ENCODE results near the gene PILRA. TPM values are rescaled to one million over a fixed set of nuclear protein-coding genes. Genes with fewer than 3 reads are reported as not detected.
"Not testable (repeated sequence)": the region's sequence is repeated elsewhere in the genome, so short reads cannot be mapped to it uniquely, and the experiment has no call there.

PILRA gene
- polyA plus RNA-seq, 1 donor from 2014 or later = 2.3 TPM

GRCh38 chr7:100380196-100380595 is 6.9 kb downstream of the PILRA start:
- peaks cover 12 to 16% (median 14%) of the 10 kb centered on the region in 3 donors for H3K4me1 Mint-ChIP-seq
- H3K27me3 Mint-ChIP-seq = no peaks in the 10 kb centered on the region
- no peaks in the 10 kb centered on the region for H3K9me3 Mint-ChIP-seq
- H3K4me3 Mint-ChIP-seq = peak overlapping the region in 1 of 4 donors; percentile 46
- peak overlapping the region in 1 of 3 donors; percentile 24 for H3K27ac Mint-ChIP-seq
- H3K36me3 Mint-ChIP-seq = peaks cover 2% of the 10 kb centered on the region

GRCh38 chr7:100381531-100382233 is 8.4 kb downstream of the PILRA start:
- peaks cover 8 to 16% (median 10%) of the 10 kb centered on the region in 3 donors for H3K4me1 Mint-ChIP-seq
- not testable (repeated sequence) for H3K27me3 Mint-ChIP-seq, H3K27ac Mint-ChIP-seq, H3K4me3 Mint-ChIP-seq, H3K9me3 Mint-ChIP-seq, H3K36me3 Mint-ChIP-seq

- not testable (repeated sequence) for H3K9me3 Mint-ChIP-seq, H3K27me3 Mint-ChIP-seq, H3K36me3 Mint-ChIP-seq
- Mint-ChIP-seq H3K4me3 (peak overlapping the region in 1 of 4 donors; percentile 9), H3K4me1 (peaks cover 8 to 16% (median 10%) of the 10 kb centered on the region in 3 donors), H3K27ac (peak overlapping the region in 1 of 3 donors; percentile 32)
Measured at GRCh38 chr7:100382234-100382853, 9.1 kb downstream of the PILRA start.

GRCh38 chr7:100384628-100385294 is 11.5 kb downstream of the PILRA start:
- Mint-ChIP-seq H3K36me3 (no peaks in the 10 kb centered on the region), H3K4me1 (peaks cover 8 to 13% (median 10%) of the 10 kb centered on the region in 3 donors), H3K27ac (peak overlapping the region in 1 of 3 donors; percentile 17), H3K4me3 (no peak overlapping the region), H3K9me3 (no peaks in the 10 kb centered on the region), H3K27me3 (no peaks in the 10 kb centered on the region)

DNA sequence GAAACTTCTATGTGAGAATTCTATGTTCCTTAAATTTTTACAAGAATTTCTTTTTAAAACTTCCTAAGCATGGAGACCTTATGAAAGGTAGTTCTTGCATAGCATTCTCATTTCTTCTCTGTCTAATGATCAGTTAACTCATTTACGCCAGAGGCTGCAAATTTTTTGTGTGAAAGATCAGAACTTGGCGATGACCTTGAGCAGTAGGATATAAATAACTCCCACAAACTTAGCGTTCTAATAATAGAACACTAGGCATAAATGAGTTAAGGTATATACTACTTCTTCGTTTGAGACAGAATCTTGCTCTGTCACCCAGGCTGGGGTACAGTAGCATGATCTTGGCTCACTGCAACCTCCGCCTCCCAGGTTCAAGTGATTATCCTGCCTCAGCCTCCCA is 13.7 kb downstream of the PILRA start:
- Mint-ChIP-seq H3K4me1 (peaks cover 8 to 11% (median 8%) of the 10 kb centered on the region in 3 donors), H3K27ac (no peak overlapping the region), H3K9me3 (no peaks in the 10 kb centered on the region), H3K4me3 (no peak overlapping the region), H3K36me3 (no peaks in the 10 kb centered on the region), H3K27me3 (peaks cover 2% of the 10 kb centered on the region)

- H3K9me3 Mint-ChIP-seq = no peaks in the 10 kb centered on the region
- no peaks in the 10 kb centered on the region for H3K36me3 Mint-ChIP-seq
- H3K27me3 Mint-ChIP-seq = peaks cover 3% of the 10 kb centered on the region
- no peak overlapping the region for H3K4me3 Mint-ChIP-seq
- no peak overlapping the region for H3K27ac Mint-ChIP-seq
- H3K4me1 Mint-ChIP-seq = peaks cover 8 to 13% (median 11%) of the 10 kb centered on the region in 3 donors
Measured at GRCh38 chr7:100387695-100388094, 14.4 kb downstream of the PILRA start.

DNA sequence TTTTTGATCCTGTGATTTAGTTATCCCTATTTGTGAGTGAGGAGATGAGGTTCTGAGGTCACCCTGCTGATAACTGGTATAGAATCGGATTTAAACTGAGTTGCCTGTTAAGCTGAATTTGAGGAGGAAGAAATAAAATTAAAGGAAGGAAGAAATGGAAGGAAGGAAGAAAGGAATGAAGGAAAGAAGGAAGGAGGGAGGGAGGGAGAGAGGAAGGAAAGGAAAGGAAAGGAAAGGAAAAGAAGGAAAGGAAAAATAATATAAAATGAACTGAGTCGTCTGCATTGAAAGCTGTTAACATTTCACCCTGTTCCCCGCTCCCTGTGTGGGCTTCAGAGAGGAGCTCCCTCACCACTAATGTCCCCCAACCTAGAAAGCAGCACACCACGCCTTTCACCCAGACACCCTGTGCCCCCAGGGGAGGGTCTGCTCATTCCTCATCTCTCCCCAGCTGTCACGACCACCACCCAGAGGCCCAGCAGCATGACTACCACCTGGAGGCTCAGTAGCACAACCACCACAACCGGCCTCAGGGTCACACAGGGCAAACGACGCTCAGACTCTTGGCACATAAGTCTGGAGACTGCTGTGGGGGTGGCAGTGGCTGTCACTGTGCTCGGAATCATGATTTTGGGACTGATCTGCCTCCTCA is 16.3 kb downstream of the PILRA start:
- H3K4me3 Mint-ChIP-seq = no peak overlapping the region
- H3K4me1 Mint-ChIP-seq = peaks cover 16 to 18% (median 16%) of the 10 kb centered on the region in 3 donors
- H3K27ac Mint-ChIP-seq = no peak overlapping the region
- H3K27me3 Mint-ChIP-seq = peaks cover 5% of the 10 kb centered on the region
- no peaks in the 10 kb centered on the region for H3K9me3 Mint-ChIP-seq
- H3K36me3 Mint-ChIP-seq = peaks cover 4% of the 10 kb centered on the region

GRCh38 chr7:100390286-100391009 is 17.2 kb downstream of the PILRA start:
- Mint-ChIP-seq H3K4me3 (no peak overlapping the region), H3K27me3 (peaks cover 5% of the 10 kb centered on the region), H3K4me1 (peaks cover 11 to 13% (median 11%) of the 10 kb centered on the region in 3 donors), H3K36me3 (peaks cover 4% of the 10 kb centered on the region), H3K9me3 (no peaks in the 10 kb centered on the region), H3K27ac (no peak overlapping the region)

DNA sequence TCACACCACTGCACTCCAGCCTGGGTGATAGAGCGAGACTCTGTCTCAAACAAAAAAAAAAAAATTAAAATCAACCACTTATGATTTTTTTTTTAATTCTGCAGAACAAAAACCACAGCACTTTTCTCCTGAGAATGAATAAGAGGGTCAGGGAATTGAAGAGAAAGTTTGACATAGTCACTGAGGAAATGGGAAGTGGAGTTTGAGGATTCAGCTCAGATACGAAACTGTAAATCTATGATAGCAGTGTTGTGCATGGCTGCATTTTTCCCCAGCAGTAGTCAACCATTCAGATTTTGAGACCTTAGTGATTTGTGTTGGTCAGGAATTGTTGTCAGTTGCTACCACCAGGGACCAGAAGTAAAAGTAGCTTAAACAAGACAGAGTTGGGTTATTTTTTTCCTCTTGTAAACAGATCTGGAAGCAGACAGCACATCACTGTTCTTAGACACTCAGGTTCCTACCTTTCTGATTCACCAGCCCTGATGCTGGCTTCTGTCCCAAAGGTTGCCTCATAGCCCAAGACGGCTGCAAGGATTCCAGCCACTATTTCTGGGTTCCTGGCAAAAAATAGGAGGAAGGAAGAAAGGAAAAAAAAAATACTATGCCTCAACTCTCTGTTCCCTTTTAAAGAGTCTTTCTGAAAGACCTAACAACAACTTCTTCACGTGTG is 20.1 kb downstream of the PILRA start:
- peaks cover 5% of the 10 kb centered on the region for H3K27me3 Mint-ChIP-seq
- no peak overlapping the region for H3K27ac Mint-ChIP-seq
- H3K36me3 Mint-ChIP-seq = peaks cover 4% of the 10 kb centered on the region
- H3K4me3 Mint-ChIP-seq = peak overlapping the region in 2 of 4 donors; percentile 56 to 57
- H3K4me1 Mint-ChIP-seq = peaks cover 23 to 27% (median 26%) of the 10 kb centered on the region in 3 donors
- no peaks in the 10 kb centered on the region for H3K9me3 Mint-ChIP-seq

GRCh38 chr7:100394077-100394476 is 20.8 kb downstream of the PILRA start:
- Mint-ChIP-seq H3K36me3 (peaks cover 4% of the 10 kb centered on the region), H3K9me3 (no peaks in the 10 kb centered on the region), H3K27me3 (peaks cover 5% of the 10 kb centered on the region), H3K27ac (no peak overlapping the region), H3K4me3 (no peak overlapping the region), H3K4me1 (peaks cover 23 to 31% (median 30%) of the 10 kb centered on the region in 3 donors)

DNA sequence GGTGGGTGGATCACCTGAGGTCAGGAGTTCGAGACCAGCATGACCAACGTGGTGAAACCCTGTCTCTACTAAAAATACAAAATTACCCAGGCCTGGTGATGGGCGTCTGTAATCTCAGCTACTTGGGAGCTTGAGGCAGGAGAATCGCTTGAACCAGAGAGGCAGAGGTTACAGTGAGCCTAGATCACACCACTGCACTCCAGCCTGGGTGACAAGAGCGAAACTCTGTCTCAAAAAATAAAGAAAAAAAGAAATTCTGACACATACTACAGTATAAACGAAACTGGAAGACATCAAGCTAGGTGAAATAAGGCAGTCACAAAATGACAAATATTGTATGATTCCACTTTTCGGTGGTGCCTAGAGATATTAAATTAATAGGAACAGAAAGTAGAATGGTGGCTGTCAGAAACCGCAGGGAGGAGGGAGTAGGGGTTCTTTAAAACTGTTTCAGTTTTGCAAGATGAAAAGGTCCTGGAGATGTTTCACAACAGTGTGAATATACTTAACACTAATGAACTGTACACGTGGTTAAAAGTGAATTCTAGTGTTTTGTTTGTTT is 23.2 kb downstream of the PILRA start:
- Mint-ChIP-seq H3K27ac (peak overlapping the region; percentile 70 to 93 (median 72)), H3K4me1 (peaks cover 23 to 35% (median 30%) of the 10 kb centered on the region in 3 donors), H3K36me3 (peaks cover 8% of the 10 kb centered on the region), H3K27me3 (peaks cover 3% of the 10 kb centered on the region), H3K4me3 (peak overlapping the region; percentile 21 to 89 (median 76)), H3K9me3 (no peaks in the 10 kb centered on the region)

DNA sequence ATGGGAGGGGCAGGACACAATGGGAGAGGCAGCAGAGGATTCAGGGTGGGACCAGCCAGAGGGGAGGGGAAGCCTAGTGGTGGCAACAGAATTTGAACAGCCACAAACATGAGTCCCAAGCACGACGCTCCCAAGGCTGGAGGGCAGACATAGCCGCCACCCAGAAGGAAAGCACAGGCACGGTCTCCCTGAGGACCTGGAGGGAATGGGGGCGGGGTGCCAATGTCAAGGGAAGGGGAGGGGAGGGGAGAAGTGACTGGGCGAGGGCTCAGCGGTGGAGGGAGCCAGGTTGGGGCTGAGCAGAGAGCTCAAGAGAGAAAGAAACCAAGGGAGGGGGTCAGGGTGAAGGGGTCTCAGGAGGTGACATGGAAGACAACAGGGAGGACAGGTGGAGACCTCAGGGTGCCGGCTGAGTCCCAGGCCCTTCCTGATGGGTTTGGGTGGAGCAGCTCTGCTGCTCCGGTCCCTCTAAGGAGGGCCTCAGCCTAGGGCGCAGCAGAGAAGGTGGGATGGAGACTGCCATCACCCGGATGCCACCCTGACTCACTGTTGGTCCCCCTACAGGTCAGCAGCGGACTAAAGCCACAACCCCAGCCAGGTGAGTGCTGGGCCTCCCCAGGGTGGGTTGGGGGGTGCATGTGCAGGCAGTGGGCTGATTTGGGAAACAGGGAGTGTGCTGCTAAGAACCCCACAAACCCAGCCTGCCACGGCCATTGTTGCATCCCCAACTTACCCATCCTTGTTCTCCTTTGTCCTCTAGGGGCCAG is 24.2 kb downstream of the PILRA start:
- H3K9me3 Mint-ChIP-seq = no peaks in the 10 kb centered on the region
- peak overlapping the region in 1 of 4 donors; percentile 89 for H3K4me3 Mint-ChIP-seq
- H3K4me1 Mint-ChIP-seq = peaks cover 24 to 35% (median 29%) of the 10 kb centered on the region in 3 donors
- peaks cover 2% of the 10 kb centered on the region for H3K27me3 Mint-ChIP-seq
- H3K27ac Mint-ChIP-seq = peak overlapping the region; percentile 70 to 87 (median 72)
- peaks cover 12% of the 10 kb centered on the region for H3K36me3 Mint-ChIP-seq

DNA sequence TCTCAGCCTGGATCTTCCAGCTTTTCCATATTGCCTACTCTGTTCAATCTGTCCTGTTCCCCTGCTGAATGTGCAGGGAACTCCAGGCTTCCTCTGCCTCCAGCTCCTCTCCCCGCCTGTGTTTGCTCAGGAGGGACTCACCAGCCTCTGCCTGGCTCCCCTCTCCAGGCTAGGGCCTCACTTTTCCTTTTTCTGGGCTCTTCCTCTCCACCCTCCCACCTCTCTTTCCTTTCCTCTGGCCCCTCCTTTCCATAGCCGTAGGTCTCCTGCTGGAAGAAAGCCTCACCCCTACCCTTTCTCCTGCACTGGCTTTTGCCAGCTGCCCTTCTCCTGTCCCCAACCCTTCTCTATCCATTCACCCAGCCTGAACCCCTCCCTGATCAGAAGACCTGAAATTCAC is 25.0 kb downstream of the PILRA start:
- Mint-ChIP-seq H3K27me3 (peaks cover 2% of the 10 kb centered on the region), H3K9me3 (no peaks in the 10 kb centered on the region), H3K4me1 (peaks cover 23 to 34% (median 26%) of the 10 kb centered on the region in 3 donors), H3K36me3 (peaks cover 12% of the 10 kb centered on the region), H3K27ac (peak overlapping the region in 2 of 3 donors; percentile 59 to 65), H3K4me3 (no peak overlapping the region)
